ENCODE measurements around the gene DSCAM. TPM values are rescaled to one million over a fixed set of nuclear protein-coding genes. Genes with fewer than 3 reads are reported as not detected.

Gene DSCAM
- total and polyA plus RNA-seq, 2 donors (not counting 1 experiment from before 2014, with no cell fraction given): under 0.01 to 0.01 TPM

DNA sequence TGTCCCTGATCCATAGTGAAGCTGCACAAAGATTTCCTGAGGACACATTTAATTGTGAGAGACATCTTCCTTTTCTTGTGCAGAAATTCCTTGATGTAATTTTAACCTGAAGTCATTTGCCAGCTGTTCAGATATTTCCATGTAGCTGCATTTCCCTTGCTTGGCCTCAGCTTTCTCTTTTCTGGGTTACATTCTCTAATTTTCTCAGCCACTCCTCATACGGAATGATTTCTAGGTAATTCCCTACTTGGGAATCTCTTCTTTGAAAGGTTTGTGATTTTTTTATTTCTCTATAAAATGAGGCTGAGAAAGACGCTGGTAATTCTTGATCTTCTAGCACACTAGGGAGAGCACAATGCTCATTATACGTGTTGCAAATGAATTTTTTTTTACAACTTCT, 780.7 kb downstream of the DSCAM start:
- Histone ChIP-seq H2AFZ (ENCODE audit: low read length) (no peak overlapping the region), H3K9me3 (ENCODE audit: control insufficient read depth, insufficient read depth, low read depth, low read length) (no peaks in the 10 kb centered on the region), H3K4me3 (replicated peaks in 1 of 4; ENCODE audit: control extremely low read depth in 1 of 4, insufficient read depth in 1 of 4, low read depth in 3 of 4, low read length in 4 of 4) (no peak overlapping the region), H4K20me1 (ENCODE audit: control insufficient read depth, extremely low read depth, insufficient read depth, low read length) (no peaks in the 10 kb centered on the region), H3K4me1 (ENCODE audit: control insufficient read depth, extremely low read depth, insufficient read depth, low read length) (no peaks in the 10 kb centered on the region), H3K9ac (ENCODE audit: insufficient read depth, low read length) (no peak overlapping the region), H3K27ac (ENCODE audit: insufficient read depth, low read length) (no peak overlapping the region), H3K4me2 (ENCODE audit: extremely low read depth, insufficient read depth, low read length) (no peak overlapping the region), H3K27me3 (ENCODE audit: control insufficient read depth, insufficient read depth, low read length) (no peaks in the 10 kb centered on the region), H3K79me2 (ENCODE audit: control insufficient read depth, insufficient read depth, low read length) (no peaks in the 10 kb centered on the region), H3K36me3 (ENCODE audit: control insufficient read depth, insufficient read depth, low read length) (no peaks in the 10 kb centered on the region)
- no peak for DNase-seq (ENCODE audit: low read depth in 2 of 2)
- TF ChIP-seq, protein P1, sequence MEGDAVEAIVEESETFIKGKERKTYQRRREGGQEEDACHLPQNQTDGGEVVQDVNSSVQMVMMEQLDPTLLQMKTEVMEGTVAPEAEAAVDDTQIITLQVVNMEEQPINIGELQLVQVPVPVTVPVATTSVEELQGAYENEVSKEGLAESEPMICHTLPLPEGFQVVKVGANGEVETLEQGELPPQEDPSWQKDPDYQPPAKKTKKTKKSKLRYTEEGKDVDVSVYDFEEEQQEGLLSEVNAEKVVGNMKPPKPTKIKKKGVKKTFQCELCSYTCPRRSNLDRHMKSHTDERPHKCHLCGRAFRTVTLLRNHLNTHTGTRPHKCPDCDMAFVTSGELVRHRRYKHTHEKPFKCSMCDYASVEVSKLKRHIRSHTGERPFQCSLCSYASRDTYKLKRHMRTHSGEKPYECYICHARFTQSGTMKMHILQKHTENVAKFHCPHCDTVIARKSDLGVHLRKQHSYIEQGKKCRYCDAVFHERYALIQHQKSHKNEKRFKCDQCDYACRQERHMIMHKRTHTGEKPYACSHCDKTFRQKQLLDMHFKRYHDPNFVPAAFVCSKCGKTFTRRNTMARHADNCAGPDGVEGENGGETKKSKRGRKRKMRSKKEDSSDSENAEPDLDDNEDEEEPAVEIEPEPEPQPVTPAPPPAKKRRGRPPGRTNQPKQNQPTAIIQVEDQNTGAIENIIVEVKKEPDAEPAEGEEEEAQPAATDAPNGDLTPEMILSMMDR (conservative IDR thresholded peaks at IDR 0.05 in 1 of 2, IDR thresholded peaks at IDR 0.05 in 1 of 2; ENCODE audit: low read depth in 1 of 2, low read length in 2 of 2): no peak
- no peak for TF ChIP-seq EZH2 (IDR thresholded peaks at IDR 0.05; ENCODE audit: low read length, missing control alignments)

DNA sequence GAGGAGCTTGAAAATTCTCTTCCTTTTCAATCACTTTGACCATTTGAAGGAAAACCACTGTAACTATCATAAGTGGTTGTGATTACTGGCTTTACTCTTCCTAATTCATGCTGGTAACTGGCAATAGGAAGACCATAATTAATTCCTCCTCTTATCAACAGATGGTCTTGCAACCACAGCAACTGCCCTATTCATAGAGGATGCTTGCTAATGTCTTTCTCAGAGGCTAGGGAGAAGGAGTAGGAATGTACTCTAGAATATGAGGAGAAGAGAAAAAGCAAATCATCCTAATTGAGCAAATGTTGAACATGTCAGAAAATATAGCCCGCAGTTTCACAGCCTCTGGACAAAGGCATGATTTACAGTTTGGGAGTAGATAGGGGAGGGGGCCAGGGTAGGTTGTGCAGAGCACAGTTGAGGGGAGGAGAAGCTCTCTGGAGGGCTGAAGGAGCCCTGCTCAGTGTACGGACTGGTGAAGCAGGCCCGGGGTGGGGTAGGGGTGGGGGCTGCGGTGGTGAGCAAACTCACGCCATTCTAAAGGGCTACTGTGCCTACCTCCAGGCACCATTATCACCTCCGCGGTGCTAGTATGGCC, 786.8 kb downstream of the DSCAM start:
- TF ChIP-seq EZH2 (IDR thresholded peaks at IDR 0.05; ENCODE audit: low read length, missing control alignments): no peak
- TF ChIP-seq, protein P1 (conservative IDR thresholded peaks at IDR 0.05 in 1 of 2, IDR thresholded peaks at IDR 0.05 in 1 of 2; ENCODE audit: low read depth in 1 of 2, low read length in 2 of 2): no peak
- no peak overlapping the region for H3K27ac ChIP-seq (ENCODE audit: insufficient read depth, low read length)
- H3K79me2 ChIP-seq (ENCODE audit: control insufficient read depth, insufficient read depth, low read length): no peaks in the 10 kb centered on the region
- H3K9me3 ChIP-seq (ENCODE audit: control insufficient read depth, insufficient read depth, low read depth, low read length): no peaks in the 10 kb centered on the region
- H3K4me3 ChIP-seq (replicated peaks in 1 of 4; ENCODE audit: control extremely low read depth in 1 of 4, insufficient read depth in 1 of 4, low read depth in 3 of 4, low read length in 4 of 4): no peak overlapping the region
- H2AFZ ChIP-seq (ENCODE audit: low read length): no peak overlapping the region
- H3K9ac ChIP-seq (ENCODE audit: insufficient read depth, low read length): no peak overlapping the region
- DNase-seq (ENCODE audit: low read depth in 2 of 2): no peak
- H3K4me1 ChIP-seq (ENCODE audit: control insufficient read depth, extremely low read depth, insufficient read depth, low read length): no peaks in the 10 kb centered on the region
- no peaks in the 10 kb centered on the region for H4K20me1 ChIP-seq (ENCODE audit: control insufficient read depth, extremely low read depth, insufficient read depth, low read length)
- no peaks in the 10 kb centered on the region for H3K27me3 ChIP-seq (ENCODE audit: control insufficient read depth, insufficient read depth, low read length)
- no peak overlapping the region for H3K4me2 ChIP-seq (ENCODE audit: extremely low read depth, insufficient read depth, low read length)
- no peaks in the 10 kb centered on the region for H3K36me3 ChIP-seq (ENCODE audit: control insufficient read depth, insufficient read depth, low read length)

DNA sequence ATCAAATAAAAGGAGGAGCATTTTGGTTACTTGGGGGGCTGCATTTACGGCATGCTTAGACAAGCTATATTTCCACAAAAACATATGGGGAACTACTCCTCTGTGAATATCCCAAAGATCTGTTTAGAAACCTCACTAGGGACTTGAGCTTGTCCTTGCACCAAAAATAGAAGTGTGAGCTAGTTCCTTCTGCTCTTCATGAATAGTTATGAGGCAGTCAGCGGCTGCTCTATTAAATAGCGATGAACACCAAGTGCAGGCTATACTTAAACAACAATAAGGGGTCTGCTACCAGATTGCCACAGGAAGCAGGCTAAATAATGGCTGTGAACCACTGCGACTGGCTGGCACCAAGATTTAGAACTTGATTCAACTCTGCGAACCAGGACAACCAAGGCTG, 789.6 kb downstream of the DSCAM start:
- H4K20me1 ChIP-seq (ENCODE audit: control insufficient read depth, extremely low read depth, insufficient read depth, low read length): no peaks in the 10 kb centered on the region
- H3K4me3 ChIP-seq (replicated peaks in 1 of 4; ENCODE audit: control extremely low read depth in 1 of 4, insufficient read depth in 1 of 4, low read depth in 3 of 4, low read length in 4 of 4): no peak overlapping the region
- TF ChIP-seq EZH2 (IDR thresholded peaks at IDR 0.05; ENCODE audit: low read length, missing control alignments): no peak
- TF ChIP-seq, protein P1 (conservative IDR thresholded peaks at IDR 0.05 in 1 of 2, IDR thresholded peaks at IDR 0.05 in 1 of 2; ENCODE audit: low read depth in 1 of 2, low read length in 2 of 2): no peak

More for the DNA sequence above, 789.6 kb downstream of the DSCAM start:
- Histone ChIP-seq H3K9ac (ENCODE audit: insufficient read depth, low read length) (no peak overlapping the region), H2AFZ (ENCODE audit: low read length) (no peak overlapping the region), H3K4me1 (ENCODE audit: control insufficient read depth, extremely low read depth, insufficient read depth, low read length) (no peaks in the 10 kb centered on the region), H3K36me3 (ENCODE audit: control insufficient read depth, insufficient read depth, low read length) (no peaks in the 10 kb centered on the region), H3K4me2 (ENCODE audit: extremely low read depth, insufficient read depth, low read length) (no peak overlapping the region), H3K27me3 (ENCODE audit: control insufficient read depth, insufficient read depth, low read length) (no peaks in the 10 kb centered on the region), H3K79me2 (ENCODE audit: control insufficient read depth, insufficient read depth, low read length) (no peaks in the 10 kb centered on the region), H3K9me3 (ENCODE audit: control insufficient read depth, insufficient read depth, low read depth, low read length) (no peaks in the 10 kb centered on the region), H3K27ac (ENCODE audit: insufficient read depth, low read length) (no peak overlapping the region)
- DNase-seq (ENCODE audit: low read depth in 2 of 2): no peak
